GM12878 (cell line): ENCODE results near the gene ZBTB4. TPM values are rescaled to one million over a fixed set of nuclear protein-coding genes. Genes with fewer than 3 reads are reported as not detected.

ENCODE experiments used
- CREB1 ChIP-seq: IDR thresholded peaks from 2 replicates; pipeline ENCODE4 v1.6.1; 2012; ENCODE audit warnings: low read depth, mild to moderate bottlenecking, inconsistent platforms
- E2F4 ChIP-seq: IDR thresholded peaks from 2 replicates; pipeline ENCODE4 v1.6.1; 2012; ENCODE audit warnings: low read depth, low read length, improper control_type of control experiment
- EED ChIP-seq: sonication (generic); IDR thresholded peaks from 2 replicates; pipeline ENCODE4 v1.6.1; 2016; ENCODE audit warnings: antibody characterized with exemption, low read depth
- ETV6 ChIP-seq, 2 experiments: fragments of 450-650 bp in 1 of 2; IDR thresholded peaks in 1 of 2; conservative IDR thresholded peaks in 1 of 2; 2 replicates each; pipeline ENCODE4 v1.6.1; 2014; ENCODE audit warnings: antibody characterized with exemption in 1 of 2, borderline replicate concordance in 1 of 2, low read depth in 1 of 2, mild to moderate bottlenecking in 1 of 2, moderate library complexity in 1 of 2
- IKZF1 ChIP-seq: fragments of 450-650 bp; conservative IDR thresholded peaks from 2 replicates; pipeline ENCODE4 v1.6.1; 2017; ENCODE audit warnings: antibody characterized with exemption, mild to moderate bottlenecking
- MAX ChIP-seq: IDR thresholded peaks from 2 replicates; pipeline ENCODE4 v1.6.1; 2012; ENCODE audit warnings: low read depth, low read length, improper control_type of control experiment
- MTA2 ChIP-seq: fragments of 450-650 bp; IDR thresholded peaks from 2 replicates; pipeline ENCODE4 v1.6.1; 2016; ENCODE audit warnings: low read depth, mild to moderate bottlenecking, moderate library complexity
- MTA3 ChIP-seq: IDR thresholded peaks from 2 replicates; pipeline ENCODE4 v1.6.1; 2012; ENCODE audit warnings: low read length, inconsistent platforms, borderline replicate concordance
- NFYB ChIP-seq: IDR thresholded peaks from 2 replicates; pipeline ENCODE4 v1.6.1; 2011; ENCODE audit warnings: low read depth, mild to moderate bottlenecking, low read length, improper control_type of control experiment, moderate library complexity; ENCODE audit not compliant: insufficient read depth
- RFX5 ChIP-seq: IDR thresholded peaks from 2 replicates; pipeline ENCODE4 v1.6.1; 2011; ENCODE audit warnings: low read depth, low read length, improper control_type of control experiment
- RUNX3 ChIP-seq: IDR thresholded peaks from 2 replicates; pipeline ENCODE4 v1.6.1; 2012; ENCODE audit warnings: low read length, inconsistent platforms
- SPI1 ChIP-seq: IDR thresholded peaks from 2 replicates; pipeline ENCODE4 v1.6.1; 2011; ENCODE audit warnings: low read depth, mild to moderate bottlenecking, low read length, moderate library complexity, borderline replicate concordance; ENCODE audit not compliant: insufficient read depth
- YY1 ChIP-seq: IDR thresholded peaks from 2 replicates; pipeline ENCODE4 v1.6.1; 2011; ENCODE audit warnings: low read depth, mild to moderate bottlenecking, low read length
- polyA plus RNA-seq, 11 experiments: library from polyadenylated mRNA; depleted of rRNA in 4 of 11; unstranded in 6 of 11; stranded (reverse) in 5 of 11; fragments of >200 nt; fragmentation: Nextera tagmentation in 4 of 11; fragmentation: Illumina TruSeq in 1 of 11; extraction: Ambion mirVana in 4 of 11; extraction: Trizol in 1 of 11; gene quantifications; 1 replicate in 1 of 11; 2 replicates in 10 of 11; pipeline versions ENCODE4 v1.2.1 to v1.2.3, GENCODE V29; 2011 to 2016; ENCODE audit warnings: inconsistent platforms in 2 of 11, missing spikeins in 2 of 11, low read depth in 1 of 11
- total RNA-seq, 4 experiments: library from RNA; depleted of rRNA in 3 of 4; stranded (reverse); fragments of >200 nt in 3 of 4; fragmentation: Illumina TruSeq in 1 of 4; extraction: Trizol in 1 of 4; gene quantifications; 2 replicates each; pipeline versions ENCODE4 v1.2.1 to v1.2.3, GENCODE V29; 2013 to 2021
- TF ChIP-seq, protein P1 (sequence below): fragments of 150-350 bp; IDR thresholded peaks from 2 replicates; pipeline ENCODE4 v1.6.1; 2016; ENCODE audit warnings: low read depth, low read length
- TF ChIP-seq, protein P2 (sequence below): IDR thresholded peaks from 2 replicates; pipeline ENCODE4 v1.6.1; 2012; ENCODE audit warnings: improper control_type of control experiment, low read depth, low read length; ENCODE audit not compliant: insufficient replicate concordance
- TF ChIP-seq, protein P3 (sequence below): IDR thresholded peaks from 2 replicates; pipeline ENCODE4 v1.6.1; 2012; ENCODE audit warnings: low read depth, low read length, improper control_type of control experiment

ZBTB4 gene
- total and polyA plus RNA-seq, 10 of the 15 experiments (the other 5 are each of a cell fraction or from before 2014, with no cell fraction given): 2.0 to 14.9 (median 6.9) TPM

- TF ChIP-seq, protein P1, sequence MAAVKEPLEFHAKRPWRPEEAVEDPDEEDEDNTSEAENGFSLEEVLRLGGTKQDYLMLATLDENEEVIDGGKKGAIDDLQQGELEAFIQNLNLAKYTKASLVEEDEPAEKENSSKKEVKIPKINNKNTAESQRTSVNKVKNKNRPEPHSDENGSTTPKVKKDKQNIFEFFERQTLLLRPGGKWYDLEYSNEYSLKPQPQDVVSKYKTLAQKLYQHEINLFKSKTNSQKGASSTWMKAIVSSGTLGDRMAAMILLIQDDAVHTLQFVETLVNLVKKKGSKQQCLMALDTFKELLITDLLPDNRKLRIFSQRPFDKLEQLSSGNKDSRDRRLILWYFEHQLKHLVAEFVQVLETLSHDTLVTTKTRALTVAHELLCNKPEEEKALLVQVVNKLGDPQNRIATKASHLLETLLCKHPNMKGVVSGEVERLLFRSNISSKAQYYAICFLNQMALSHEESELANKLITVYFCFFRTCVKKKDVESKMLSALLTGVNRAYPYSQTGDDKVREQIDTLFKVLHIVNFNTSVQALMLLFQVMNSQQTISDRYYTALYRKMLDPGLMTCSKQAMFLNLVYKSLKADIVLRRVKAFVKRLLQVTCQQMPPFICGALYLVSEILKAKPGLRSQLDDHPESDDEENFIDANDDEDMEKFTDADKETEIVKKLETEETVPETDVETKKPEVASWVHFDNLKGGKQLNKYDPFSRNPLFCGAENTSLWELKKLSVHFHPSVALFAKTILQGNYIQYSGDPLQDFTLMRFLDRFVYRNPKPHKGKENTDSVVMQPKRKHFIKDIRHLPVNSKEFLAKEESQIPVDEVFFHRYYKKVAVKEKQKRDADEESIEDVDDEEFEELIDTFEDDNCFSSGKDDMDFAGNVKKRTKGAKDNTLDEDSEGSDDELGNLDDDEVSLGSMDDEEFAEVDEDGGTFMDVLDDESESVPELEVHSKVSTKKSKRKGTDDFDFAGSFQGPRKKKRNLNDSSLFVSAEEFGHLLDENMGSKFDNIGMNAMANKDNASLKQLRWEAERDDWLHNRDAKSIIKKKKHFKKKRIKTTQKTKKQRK: no peak
- TF ChIP-seq, protein P2, sequence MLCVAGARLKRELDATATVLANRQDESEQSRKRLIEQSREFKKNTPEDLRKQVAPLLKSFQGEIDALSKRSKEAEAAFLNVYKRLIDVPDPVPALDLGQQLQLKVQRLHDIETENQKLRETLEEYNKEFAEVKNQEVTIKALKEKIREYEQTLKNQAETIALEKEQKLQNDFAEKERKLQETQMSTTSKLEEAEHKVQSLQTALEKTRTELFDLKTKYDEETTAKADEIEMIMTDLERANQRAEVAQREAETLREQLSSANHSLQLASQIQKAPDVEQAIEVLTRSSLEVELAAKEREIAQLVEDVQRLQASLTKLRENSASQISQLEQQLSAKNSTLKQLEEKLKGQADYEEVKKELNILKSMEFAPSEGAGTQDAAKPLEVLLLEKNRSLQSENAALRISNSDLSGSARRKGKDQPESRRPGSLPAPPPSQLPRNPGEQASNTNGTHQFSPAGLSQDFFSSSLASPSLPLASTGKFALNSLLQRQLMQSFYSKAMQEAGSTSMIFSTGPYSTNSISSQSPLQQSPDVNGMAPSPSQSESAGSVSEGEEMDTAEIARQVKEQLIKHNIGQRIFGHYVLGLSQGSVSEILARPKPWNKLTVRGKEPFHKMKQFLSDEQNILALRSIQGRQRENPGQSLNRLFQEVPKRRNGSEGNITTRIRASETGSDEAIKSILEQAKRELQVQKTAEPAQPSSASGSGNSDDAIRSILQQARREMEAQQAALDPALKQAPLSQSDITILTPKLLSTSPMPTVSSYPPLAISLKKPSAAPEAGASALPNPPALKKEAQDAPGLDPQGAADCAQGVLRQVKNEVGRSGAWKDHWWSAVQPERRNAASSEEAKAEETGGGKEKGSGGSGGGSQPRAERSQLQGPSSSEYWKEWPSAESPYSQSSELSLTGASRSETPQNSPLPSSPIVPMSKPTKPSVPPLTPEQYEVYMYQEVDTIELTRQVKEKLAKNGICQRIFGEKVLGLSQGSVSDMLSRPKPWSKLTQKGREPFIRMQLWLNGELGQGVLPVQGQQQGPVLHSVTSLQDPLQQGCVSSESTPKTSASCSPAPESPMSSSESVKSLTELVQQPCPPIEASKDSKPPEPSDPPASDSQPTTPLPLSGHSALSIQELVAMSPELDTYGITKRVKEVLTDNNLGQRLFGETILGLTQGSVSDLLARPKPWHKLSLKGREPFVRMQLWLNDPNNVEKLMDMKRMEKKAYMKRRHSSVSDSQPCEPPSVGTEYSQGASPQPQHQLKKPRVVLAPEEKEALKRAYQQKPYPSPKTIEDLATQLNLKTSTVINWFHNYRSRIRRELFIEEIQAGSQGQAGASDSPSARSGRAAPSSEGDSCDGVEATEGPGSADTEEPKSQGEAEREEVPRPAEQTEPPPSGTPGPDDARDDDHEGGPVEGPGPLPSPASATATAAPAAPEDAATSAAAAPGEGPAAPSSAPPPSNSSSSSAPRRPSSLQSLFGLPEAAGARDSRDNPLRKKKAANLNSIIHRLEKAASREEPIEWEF: no peak
- TF ChIP-seq NFYB (no peak), ETV6 (conservative IDR thresholded peaks at IDR 0.05 in 1 of 2, IDR thresholded peaks at IDR 0.05 in 1 of 2; ENCODE audit: borderline replicate concordance in 1 of 2, low read depth in 1 of 2) (no peak), CREB1 (no peak), E2F4 (no peak), YY1 (peak; percentile 87), MTA3 (no peak), EED (no peak), SPI1 (no peak), MTA2 (no peak), RFX5 (no peak), RUNX3 (no peak), IKZF1 (no peak), MAX (no peak)
- TF ChIP-seq, protein P3, sequence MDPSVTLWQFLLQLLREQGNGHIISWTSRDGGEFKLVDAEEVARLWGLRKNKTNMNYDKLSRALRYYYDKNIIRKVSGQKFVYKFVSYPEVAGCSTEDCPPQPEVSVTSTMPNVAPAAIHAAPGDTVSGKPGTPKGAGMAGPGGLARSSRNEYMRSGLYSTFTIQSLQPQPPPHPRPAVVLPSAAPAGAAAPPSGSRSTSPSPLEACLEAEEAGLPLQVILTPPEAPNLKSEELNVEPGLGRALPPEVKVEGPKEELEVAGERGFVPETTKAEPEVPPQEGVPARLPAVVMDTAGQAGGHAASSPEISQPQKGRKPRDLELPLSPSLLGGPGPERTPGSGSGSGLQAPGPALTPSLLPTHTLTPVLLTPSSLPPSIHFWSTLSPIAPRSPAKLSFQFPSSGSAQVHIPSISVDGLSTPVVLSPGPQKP: no peak
Observed at GRCh38 chr17:7523033-7523432, 43.6 kb upstream of the ZBTB4 start (continued).
